SK-N-SH (cell line): ENCODE measurements around the gene SLC17A7. TPM values are rescaled to one million over a fixed set of nuclear protein-coding genes. Genes with fewer than 3 reads are reported as not detected.

Experiments used
- CTCF ChIA-PET: fragments of 300-600, 350-600 bp; formaldehyde crosslinking; extraction: SDS; loops from one replicate; lab custom pipeline; 2021; lab: Yijun Ruan, JAX
- POLR2A ChIA-PET: fragments of 350-600 bp; sonication (Branson Sonifier 250); formaldehyde crosslinking; extraction: SDS; loops from one replicate; lab custom pipeline; 2020; ENCODE audit warnings: antibody characterized with exemption, inconsistent platforms; lab: Yijun Ruan, JAX
- DNase-seq: peaks from one replicate; pipeline ENCODE4 v3.0.0; 2012
- H2AFZ ChIP-seq: fragments of 200-600 bp; sonication (generic); 2 replicates; pipeline ENCODE4 v1.8.1; 2016; ENCODE audit warnings: antibody characterized with exemption, mild to moderate bottlenecking, low read depth
- H3F3A ChIP-seq: fragments of 200-600 bp; sonication (generic); replicated peaks from 2 replicates; pipeline ENCODE3; 2016; ENCODE audit warnings: antibody characterized with exemption, mild to moderate bottlenecking; ENCODE audit not compliant: insufficient read depth
- H3K27ac ChIP-seq, 2 experiments: fragments of 200-500 bp in 1 of 2; fragments of 200-600 bp in 1 of 2; sonication (Bioruptor generic) in 1 of 2; sonication (generic), shearing (Covaris generic) in 1 of 2; 2 replicates each; pipeline versions ENCODE4 v1.5.1 to v1.6.1; 2014 to 2016; ENCODE audit warnings: low read depth in 2 of 2, inconsistent platforms in 1 of 2, low read length in 1 of 2, mild to moderate bottlenecking in 1 of 2, mixed read lengths in 1 of 2
- H3K27me3 ChIP-seq: fragments of 200-600 bp; sonication (generic), shearing (Covaris generic); 2 replicates; pipeline ENCODE4 v1.6.1; 2016; ENCODE audit warnings: mixed run types; ENCODE audit not compliant: insufficient read depth
- H3K36me3 ChIP-seq, 2 experiments: fragments of 200-500 bp in 1 of 2; fragments of 200-600 bp in 1 of 2; sonication (Bioruptor generic) in 1 of 2; sonication (generic) in 1 of 2; replicated peaks in 1 of 2; 2 replicates each; pipeline versions ENCODE3 to v1.5.1; 2014 to 2016; ENCODE audit warnings: low read length in 1 of 2, mild to moderate bottlenecking in 1 of 2; ENCODE audit not compliant: insufficient read depth in 2 of 2, control insufficient read depth in 1 of 2
- H3K4me1 ChIP-seq, 2 experiments: fragments of 200-500 bp in 1 of 2; fragments of 200-600 bp in 1 of 2; sonication (Bioruptor generic) in 1 of 2; sonication (generic), shearing (Covaris generic) in 1 of 2; 2 replicates each; pipeline versions ENCODE4 v1.5.1 to v1.6.1; 2014 to 2016; ENCODE audit warnings: low read depth in 1 of 2, low read length in 1 of 2, mixed run types in 1 of 2; ENCODE audit not compliant: insufficient read depth in 2 of 2, control insufficient read depth in 1 of 2
- H3K4me2 ChIP-seq: fragments of 200-600 bp; sonication (generic), shearing (Covaris generic); 2 replicates; pipeline ENCODE4 v1.6.1; 2017; ENCODE audit warnings: mixed run types
- H3K4me3 ChIP-seq, 2 experiments: fragments of 200-500 bp in 1 of 2; fragments of 200-600 bp in 1 of 2; sonication (Bioruptor generic) in 1 of 2; sonication (generic), shearing (Covaris generic) in 1 of 2; 2 replicates each; pipeline versions ENCODE4 v1.5.1 to v1.8.1; 2014 to 2016; ENCODE audit warnings: low read depth in 2 of 2, inconsistent platforms in 1 of 2, low read length in 1 of 2, mild to moderate bottlenecking in 1 of 2, mixed read lengths in 1 of 2, moderate library complexity in 1 of 2
- H3K79me2 ChIP-seq: fragments of 200-600 bp; sonication (generic); 2 replicates; pipeline ENCODE4 v1.8.1; 2017; ENCODE audit warnings: mild to moderate bottlenecking; ENCODE audit not compliant: insufficient read depth
- H3K9ac ChIP-seq: fragments of 200-600 bp; sonication (generic); 2 replicates; pipeline ENCODE4 v1.6.1; 2017; ENCODE audit warnings: mixed run types
- H3K9me2 ChIP-seq: fragments of 200-600 bp; sonication (generic); 2 replicates; pipeline ENCODE4 v1.6.1; 2017; ENCODE audit warnings: mixed run types
- H3K9me3 ChIP-seq: fragments of 200-600 bp; sonication (generic); 2 replicates; pipeline ENCODE4 v1.6.1; 2017; ENCODE audit warnings: mixed run types, mild to moderate bottlenecking, moderate library complexity
- H4K20me1 ChIP-seq: fragments of 200-600 bp; sonication (generic); 2 replicates; pipeline ENCODE4 v1.6.1; 2017; ENCODE audit warnings: mild to moderate bottlenecking, mixed run types; ENCODE audit not compliant: insufficient read depth
- EP300 ChIP-seq, 2 experiments: IDR thresholded peaks; 2 replicates each; pipeline versions ENCODE4 v1.4.0 to v1.6.1; 2012; ENCODE audit warnings: borderline replicate concordance in 1 of 2, low read depth in 1 of 2, low read length in 1 of 2
- FOXJ3 ChIP-seq: sonication (generic); formaldehyde crosslinking; IDR thresholded peaks from 2 replicates; pipeline ENCODE4 v1.5.1; 2020; ENCODE audit warnings: mild to moderate bottlenecking, missing genetic modification reagents
- GABPA ChIP-seq: IDR thresholded peaks from 2 replicates; pipeline ENCODE4 v1.4.0; 2012; ENCODE audit warnings: low read depth, mild to moderate bottlenecking
- IRF3 ChIP-seq: fragments of 150-350 bp; IDR thresholded peaks from 2 replicates; pipeline ENCODE4 v1.6.1; 2016; ENCODE audit warnings: mild to moderate bottlenecking, low read depth, low read length
- MEF2A ChIP-seq: IDR thresholded peaks from 2 replicates; pipeline ENCODE4 v1.4.0; 2012; ENCODE audit warnings: low read depth, borderline replicate concordance
- NFIC ChIP-seq: IDR thresholded peaks from 2 replicates; pipeline ENCODE4 v1.4.0; 2012; ENCODE audit warnings: borderline replicate concordance
- NRF1 ChIP-seq: IDR thresholded peaks from 2 replicates; pipeline ENCODE4 v1.6.1; 2012; ENCODE audit warnings: low read depth, mild to moderate bottlenecking, low read length
- PBX3 ChIP-seq: IDR thresholded peaks from 2 replicates; pipeline ENCODE4; 2012
- RAD21 ChIP-seq: IDR thresholded peaks from 2 replicates; pipeline ENCODE4 v1.6.1; 2012; ENCODE audit warnings: mild to moderate bottlenecking, low read length
- RCOR1 ChIP-seq: fragments of 150-350 bp; IDR thresholded peaks from 2 replicates; pipeline ENCODE4 v1.6.1; 2017; ENCODE audit warnings: antibody characterized with exemption, low read length
- SIN3A ChIP-seq: IDR thresholded peaks from 2 replicates; pipeline ENCODE4 v1.6.1; 2012; ENCODE audit warnings: low read depth, mild to moderate bottlenecking, low read length, moderate library complexity, borderline replicate concordance
- SMC3 ChIP-seq: IDR thresholded peaks from 2 replicates; pipeline ENCODE4 v1.6.1; 2012; ENCODE audit warnings: low read depth, low read length, improper control_type of control experiment
- TAF1 ChIP-seq: IDR thresholded peaks from 2 replicates; pipeline ENCODE4 v1.6.1; 2012; ENCODE audit warnings: low read depth, mild to moderate bottlenecking, low read length, moderate library complexity, borderline replicate concordance
- TCF12 ChIP-seq: IDR thresholded peaks from 2 replicates; pipeline ENCODE4 v1.4.0; 2012
- TEAD4 ChIP-seq: IDR thresholded peaks from 2 replicates; pipeline ENCODE4 v1.4.0; 2012; ENCODE audit warnings: mild to moderate bottlenecking, borderline replicate concordance; ENCODE audit not compliant: insufficient read depth
- YY1 ChIP-seq: IDR thresholded peaks from 2 replicates; pipeline ENCODE4 v1.4.0; 2012; ENCODE audit warnings: low read depth, mild to moderate bottlenecking
- WGBS: methylation state at CpG from one replicate; pipeline ENCODE4 v1.1.6; 2017; ENCODE audit warnings: low lambda C conversion rate; 5-methylcytosine and 5-hydroxymethylcytosine counted together
- polyA plus RNA-seq, 3 experiments: library from polyadenylated mRNA; depleted of rRNA; stranded (reverse); fragments of >200 nt; gene quantifications; 2 replicates each; pipeline ENCODE4 v1.2.3, GENCODE V29; 2012
- TF ChIP-seq, protein P1 (sequence below): IDR thresholded peaks from 2 replicates; pipeline ENCODE4 v1.4.0; 2012; ENCODE audit warnings: low read depth, borderline replicate concordance
- TF ChIP-seq, protein P2 (sequence below): fragments of 150-350 bp; IDR thresholded peaks from 2 replicates; pipeline ENCODE4 v1.6.1; 2017; ENCODE audit warnings: antibody characterized with exemption, low read length, low read depth, borderline replicate concordance

The SLC17A7 gene
- polyA plus RNA-seq (2012; rRNA removed), result 0.39 and 0.59 TPM in 2 replicates
- 0.21 and 0.33 TPM in 2 replicates for polyA plus RNA-seq (2012; cell fraction: cytosol; rRNA removed)
- 1.8 and 1.9 TPM in 2 replicates for polyA plus RNA-seq (2012; cell fraction: nucleus; rRNA removed)

- Histone ChIP-seq H3K27ac (no peak within 1 kb of the TSS; a peak in 1 of 4 replicates), H3K4me3 (peak within 1 kb of the TSS; percentile 59 to 62), H4K20me1 (no peaks in the 10 kb centered on the region)
- TF ChIP-seq PBX3 (no peak), GABPA (no peak), SIN3A (no peak), RAD21 (no peak), YY1 (no peak), IRF3 (no peak), NFIC (no peak), TCF12 (no peak), NRF1 (no peak), SMC3 (no peak), TEAD4 (no peak), MEF2A (no peak), TAF1 (no peak), FOXJ3 (CRISPR knock-in tag) (no peak), EP300 (IDR thresholded peaks at IDR 0.05; ENCODE audit: borderline replicate concordance in 1 of 2, low read depth in 1 of 2, low read length in 1 of 2) (no peak), RCOR1 (no peak)
- TF ChIP-seq, protein P1, sequence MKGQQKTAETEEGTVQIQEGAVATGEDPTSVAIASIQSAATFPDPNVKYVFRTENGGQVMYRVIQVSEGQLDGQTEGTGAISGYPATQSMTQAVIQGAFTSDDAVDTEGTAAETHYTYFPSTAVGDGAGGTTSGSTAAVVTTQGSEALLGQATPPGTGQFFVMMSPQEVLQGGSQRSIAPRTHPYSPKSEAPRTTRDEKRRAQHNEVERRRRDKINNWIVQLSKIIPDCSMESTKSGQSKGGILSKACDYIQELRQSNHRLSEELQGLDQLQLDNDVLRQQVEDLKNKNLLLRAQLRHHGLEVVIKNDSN, result no peak
- TF ChIP-seq, protein P2, sequence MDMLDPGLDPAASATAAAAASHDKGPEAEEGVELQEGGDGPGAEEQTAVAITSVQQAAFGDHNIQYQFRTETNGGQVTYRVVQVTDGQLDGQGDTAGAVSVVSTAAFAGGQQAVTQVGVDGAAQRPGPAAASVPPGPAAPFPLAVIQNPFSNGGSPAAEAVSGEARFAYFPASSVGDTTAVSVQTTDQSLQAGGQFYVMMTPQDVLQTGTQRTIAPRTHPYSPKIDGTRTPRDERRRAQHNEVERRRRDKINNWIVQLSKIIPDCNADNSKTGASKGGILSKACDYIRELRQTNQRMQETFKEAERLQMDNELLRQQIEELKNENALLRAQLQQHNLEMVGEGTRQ, result no peak
- TF ChIP-seq, all 33 proteins: peak for 0
- peak; percentile 85 for DNase-seq
- ChIA-PET POLR2A (no interaction called here), CTCF (interaction anchor here (0.8 to 11.2 kb wide), 6 partner anchors 7 to 49 kb away, joined by 3 to 149 read pairs (median 14); partner anchors contain the start of genes KASH5 and PIH1D1)
- H3K9me2 ChIP-seq, result no peaks in the 10 kb centered on the region
- peaks cover 54% of the 10 kb centered on the region for H3K27me3 ChIP-seq
- H3K9ac ChIP-seq, result no peak within 1 kb of the TSS
- H2AFZ ChIP-seq, result peak within 1 kb of the TSS; percentile 76; the same call in 1 of the 2 replicates
- H3F3A ChIP-seq, result peaks cover 19% of the 10 kb centered on the region
- WGBS, result 6% methylated on average over 19 of the region's 56 CpGs
- H3K4me1 ChIP-seq, result peaks cover 0 to 29% of the 10 kb centered on the region in 2 experiments; a peak in 1 of 4 replicates
- no peaks in the 10 kb centered on the region for H3K36me3 ChIP-seq
- no peaks in the 10 kb centered on the region for H3K9me3 ChIP-seq
- no peaks in the 10 kb centered on the region for H3K79me2 ChIP-seq
- peak within 1 kb of the TSS; percentile 96 for H3K4me2 ChIP-seq
Measured at GRCh38 chr19:49441210-49441959, at the start of gene SLC17A7. Gene SLC17A7 (minus strand): TSS chr19:49441527. CDS start chr19:49441379, 148 bp downstream.
